DMS153 (cell line): ENCODE results near the gene FAM219A.
A peak's percentile ranks its signal among the peaks of the same experiment; 100 is the strongest.
"Not testable (repeated sequence)": the region's sequence is repeated elsewhere in the genome, so short reads cannot be mapped to it uniquely, and the experiment has no call there.

Experiments
- DNase-seq: peaks from one replicate; lab custom pipeline; 2025; lab: John Stamatoyannopoulos, UW

The FAM219A gene

DNA sequence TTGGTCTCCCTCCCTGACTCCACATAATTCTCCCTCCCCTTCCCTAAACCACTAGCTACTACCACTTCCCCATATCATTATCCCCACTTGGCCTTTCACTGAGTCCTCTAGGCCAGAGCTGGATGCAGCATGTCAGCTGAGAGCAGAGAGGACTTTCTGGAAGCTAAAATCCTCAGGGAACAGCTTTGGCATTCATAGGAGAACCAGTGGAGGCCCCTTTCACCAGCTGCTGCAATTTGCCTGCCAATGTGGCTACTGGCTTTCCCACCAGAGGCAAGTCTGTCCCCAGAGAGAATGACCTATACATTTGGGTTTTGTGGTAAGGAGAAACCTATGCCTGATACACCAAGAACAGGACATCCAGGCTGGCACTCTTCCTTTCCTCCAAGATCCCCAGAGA is 14.4 kb downstream of the FAM219A start:
- DNase-seq, result no peak

DNA sequence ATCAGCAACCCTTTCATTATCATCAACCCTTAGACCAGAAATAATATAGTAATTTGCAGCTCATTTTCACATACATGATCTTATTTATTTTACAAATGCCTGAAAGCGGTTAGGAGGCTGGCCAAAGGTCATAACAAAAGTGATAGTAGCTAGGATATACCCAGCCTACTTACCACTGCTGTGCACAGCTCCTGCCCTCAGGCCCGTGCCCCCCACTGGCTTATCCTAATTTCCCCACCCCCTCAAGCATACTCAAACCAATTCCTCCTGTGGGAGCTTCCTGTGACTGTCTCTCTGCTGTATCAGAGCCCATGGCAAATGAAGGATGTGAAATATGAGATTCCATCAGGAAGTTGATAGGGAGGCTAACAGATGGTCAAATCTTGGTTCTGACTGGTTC is 14.8 kb downstream of the FAM219A start:
- DNase-seq, result no peak

GRCh38 chr9:34442770-34443169 is 15.6 kb downstream of the FAM219A start:
- no peak for DNase-seq

GRCh38 chr9:34440017-34440416 is 18.4 kb downstream of the FAM219A start:
- DNase-seq, result no peak

DNA sequence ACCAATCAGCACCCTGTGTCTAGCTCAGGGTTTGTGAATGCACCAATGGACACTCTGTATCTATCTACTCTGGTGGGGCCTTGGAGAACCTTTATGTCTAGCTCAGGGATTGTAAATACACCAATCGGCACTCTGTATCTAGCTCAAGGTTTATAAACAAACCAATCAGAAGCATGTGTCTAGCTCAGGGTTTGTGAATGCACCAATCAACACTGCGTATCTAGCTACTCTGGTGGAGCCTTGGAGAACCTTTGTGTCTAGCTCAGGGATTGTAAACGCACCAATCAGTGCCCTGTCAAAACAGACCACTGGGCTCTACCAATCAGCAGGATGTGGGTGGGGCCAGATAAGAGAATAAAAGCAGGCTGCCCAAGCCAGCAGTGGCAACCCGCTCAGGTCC is 19.9 kb downstream of the FAM219A start:
- DNase-seq, result not testable (repeated sequence)

GRCh38 chr9:34437926-34438307 is 20.5 kb downstream of the FAM219A start:
- DNase-seq, result not testable (repeated sequence)

DNA sequence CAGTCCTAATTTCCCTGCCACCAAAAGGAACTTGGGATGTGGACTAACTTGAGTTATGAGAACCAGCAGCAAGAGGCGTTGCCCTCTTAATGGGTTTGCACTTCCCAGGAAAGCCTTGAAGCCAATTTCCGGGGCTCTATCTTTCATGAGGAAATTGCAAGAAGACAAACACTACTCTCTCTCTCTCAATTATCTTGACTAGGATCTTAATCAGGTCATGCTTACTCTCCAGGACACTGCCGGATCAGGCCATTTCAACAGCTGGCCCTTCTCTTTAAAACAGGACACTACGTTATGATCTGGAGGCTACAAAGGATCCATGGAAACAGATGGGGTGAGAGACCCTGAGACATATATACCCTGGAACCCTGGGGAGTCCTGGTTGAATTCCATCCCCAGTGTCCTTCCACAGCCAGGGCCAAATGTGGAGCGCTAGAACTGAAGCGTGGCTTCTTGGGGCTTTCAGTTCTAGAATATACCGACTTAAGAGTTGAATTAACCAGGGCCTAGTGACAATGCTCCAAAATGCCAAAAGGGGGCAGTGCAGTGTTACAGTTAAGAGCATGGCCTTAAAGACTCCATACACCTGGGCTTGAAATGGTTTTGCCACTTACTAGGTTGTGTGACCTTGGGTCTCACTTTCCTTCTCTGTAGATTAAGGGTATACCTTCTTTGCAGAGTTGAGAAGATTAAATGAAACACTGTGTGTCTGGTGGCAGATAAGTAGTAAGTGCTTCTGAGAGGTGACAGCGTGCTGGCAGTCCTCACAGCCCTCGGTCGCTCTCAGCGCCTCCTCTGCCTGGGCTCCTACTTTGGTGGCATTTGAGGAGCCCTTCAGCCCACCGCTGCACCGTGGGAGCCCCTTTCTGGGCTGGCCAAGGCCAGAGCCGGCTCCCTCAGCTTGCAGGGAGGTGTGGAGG is 21.1 kb downstream of the FAM219A start:
- peak; percentile 47 for DNase-seq

- no peak for DNase-seq
Observed at GRCh38 chr9:34431667-34432066, 26.7 kb downstream of the FAM219A start.

DNA sequence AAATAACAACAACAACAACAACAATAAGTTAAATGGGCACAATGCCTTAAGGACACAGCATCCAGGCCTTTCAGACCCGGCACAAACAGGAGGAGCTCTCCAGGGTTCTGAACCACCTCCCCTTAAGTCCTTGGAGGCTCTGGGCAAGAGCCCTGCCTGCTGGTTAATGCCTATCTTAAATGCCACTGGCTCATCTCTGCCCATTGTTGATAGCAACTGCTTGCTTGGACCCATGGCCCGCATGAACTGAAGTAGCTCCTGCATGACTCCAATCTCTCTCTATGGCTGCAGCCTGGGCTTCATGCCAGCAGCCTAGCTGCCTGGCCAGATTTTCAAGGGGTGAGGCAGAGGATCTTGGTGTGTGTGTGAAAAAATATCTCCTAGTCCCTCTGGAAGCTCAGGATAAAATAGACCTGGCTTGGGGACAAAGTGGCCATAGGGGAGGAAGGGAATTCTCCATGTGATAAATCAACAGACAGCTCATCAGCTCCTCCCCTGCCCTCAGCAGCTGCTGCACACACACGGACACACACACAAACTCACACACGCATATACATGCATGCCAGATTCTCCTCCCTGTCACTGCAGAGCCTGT is 27.4 kb downstream of the FAM219A start:
- DNase-seq, result peak; percentile 88

DNA sequence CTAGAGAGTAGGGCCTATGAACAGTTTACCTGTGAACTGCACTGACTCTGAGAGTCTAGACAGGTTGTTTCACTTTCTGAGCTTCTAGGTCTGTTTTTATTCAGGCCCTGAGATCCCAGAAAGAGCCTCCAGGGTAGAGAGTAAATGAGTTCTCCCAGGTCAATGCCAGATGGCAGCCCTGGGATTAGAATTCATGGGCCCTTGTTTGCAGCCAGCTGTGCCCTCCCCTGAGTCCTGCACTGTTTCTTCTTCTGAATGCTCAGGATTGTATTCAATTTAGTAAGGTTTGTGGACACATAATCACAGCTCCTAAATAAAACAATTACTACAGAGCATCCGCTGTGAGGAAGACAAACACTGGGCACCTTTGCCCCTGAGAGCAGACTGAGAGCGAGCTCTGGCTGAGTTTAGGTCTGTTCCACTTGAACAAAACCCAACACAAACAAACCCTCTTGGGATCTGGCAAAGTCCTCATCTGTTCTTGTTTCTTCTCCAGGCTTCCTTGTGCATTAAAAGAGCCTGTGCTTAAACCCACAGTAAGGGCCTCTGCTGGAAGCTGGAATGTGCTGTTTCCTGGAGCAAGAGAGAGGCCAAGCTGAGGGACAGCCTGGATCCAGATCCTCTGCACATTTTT is 29.9 kb downstream of the FAM219A start:
- no peak for DNase-seq

DNA sequence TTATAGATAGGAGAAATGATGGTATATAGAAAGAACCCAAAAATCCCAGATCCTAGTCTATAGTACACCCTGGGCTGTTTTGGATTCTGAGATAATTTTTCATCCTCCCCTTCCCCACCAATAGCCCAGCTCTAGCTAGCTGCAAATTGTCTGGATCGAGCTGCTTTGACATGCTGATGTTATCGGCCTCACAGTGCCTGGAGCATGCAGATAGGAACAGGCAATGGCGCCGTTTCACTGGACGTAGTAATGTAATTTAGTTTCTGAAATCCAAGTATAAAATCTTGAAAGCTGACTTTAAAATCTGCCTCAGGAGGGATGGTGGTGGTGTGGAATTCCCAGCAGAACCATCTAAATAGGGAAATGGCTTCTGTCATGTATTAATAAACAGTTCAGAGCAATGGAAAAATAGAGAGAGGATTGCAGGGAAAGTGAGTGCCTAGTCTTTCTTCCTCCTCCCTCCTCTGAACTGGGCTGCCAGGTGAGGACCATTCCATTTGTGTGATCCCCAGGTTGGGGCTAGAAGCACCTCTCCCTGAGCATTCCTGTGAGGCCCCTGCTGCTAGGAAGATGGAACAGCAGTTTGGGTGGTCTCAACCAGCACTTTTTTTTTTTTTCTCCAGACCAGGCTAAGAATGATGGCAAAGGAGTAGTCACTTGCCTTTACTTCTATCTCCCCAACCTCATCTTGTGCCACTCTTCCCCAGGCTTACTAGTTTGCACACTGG is 31.9 kb downstream of the FAM219A start:
- no peak for DNase-seq

DNA sequence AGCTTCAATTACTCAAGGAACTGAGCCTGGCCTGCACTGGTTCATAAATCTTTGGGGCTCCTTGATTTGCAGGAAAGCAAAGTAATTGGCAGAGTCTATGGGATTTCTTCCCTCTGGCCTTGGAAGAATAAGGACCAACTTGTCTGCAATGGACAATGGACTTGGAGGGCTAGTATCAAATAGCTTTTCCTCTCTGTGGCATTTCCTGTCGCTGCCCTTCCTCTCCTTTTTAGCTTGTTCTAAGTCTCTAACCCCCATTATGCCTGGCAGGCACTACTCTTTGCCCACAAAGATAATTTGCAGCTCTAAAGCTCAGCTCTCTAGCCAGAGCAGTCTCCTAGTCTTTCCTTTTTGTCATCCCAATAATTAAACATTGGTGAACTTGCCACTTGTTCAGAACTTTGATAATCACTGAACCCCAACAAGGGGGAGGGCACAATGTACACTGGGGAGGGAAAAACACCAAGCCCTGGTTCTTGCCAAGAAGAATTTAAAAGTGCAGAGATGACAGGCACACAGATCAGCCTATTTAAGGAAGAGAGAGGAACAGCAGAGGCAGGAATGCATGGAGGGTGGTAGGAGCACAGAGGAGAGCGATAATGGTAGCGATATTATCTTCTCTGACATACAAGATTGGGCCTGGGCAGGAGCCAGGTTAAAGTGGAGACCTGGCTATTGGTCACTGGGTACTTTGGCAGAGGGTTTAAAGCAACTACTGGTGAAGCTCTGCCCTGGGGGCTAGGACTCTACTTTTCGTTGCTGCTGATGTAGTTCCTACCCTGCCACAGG is 38.5 kb downstream of the FAM219A start:
- DNase-seq, result no peak

DNA sequence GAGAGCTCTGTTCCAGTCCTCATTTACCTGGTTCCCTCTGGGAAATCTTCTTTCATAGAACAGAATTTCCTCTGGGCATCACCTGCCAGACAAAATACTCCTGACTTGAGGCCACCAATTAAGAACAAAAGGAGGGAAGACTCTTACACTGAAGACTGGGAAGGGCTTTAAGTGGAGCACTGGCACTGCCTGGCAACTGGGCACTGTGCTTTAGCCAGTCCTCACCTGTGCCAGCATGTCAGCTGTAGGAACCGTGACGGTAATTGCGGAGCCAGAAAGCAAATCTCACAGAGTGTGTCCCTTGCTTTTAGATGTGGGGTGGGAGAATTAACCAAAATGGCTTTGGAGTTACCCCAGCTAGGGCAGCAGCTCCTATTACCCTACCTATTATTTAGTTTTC is 40.6 kb downstream of the FAM219A start:
- DNase-seq, result peak; percentile 52

- no peak for DNase-seq
Observed at GRCh38 chr9:34413231-34413852, 45.0 kb downstream of the FAM219A start.

GRCh38 chr9:34412336-34412735 is 46.0 kb downstream of the FAM219A start:
- no peak for DNase-seq

DNA sequence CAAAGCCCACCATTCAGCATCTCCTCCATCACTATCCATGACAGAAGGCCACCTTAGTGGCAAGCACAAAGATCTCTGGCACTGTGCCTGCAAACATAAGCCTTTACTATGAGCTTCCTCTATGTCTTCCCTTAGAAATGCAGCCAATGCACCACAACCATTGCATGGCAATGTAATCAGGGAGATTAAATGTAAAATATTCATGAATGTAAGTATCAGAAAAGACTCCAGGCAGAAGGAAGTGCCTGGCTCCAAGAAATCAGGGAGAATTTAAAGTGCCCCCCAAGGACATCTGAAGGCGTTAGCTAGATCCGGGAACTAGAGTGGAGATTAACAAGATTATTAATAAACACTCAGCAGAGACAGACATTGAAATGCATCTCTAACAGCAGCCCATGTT is 49.2 kb downstream of the FAM219A start:
- DNase-seq, result no peak

DNA sequence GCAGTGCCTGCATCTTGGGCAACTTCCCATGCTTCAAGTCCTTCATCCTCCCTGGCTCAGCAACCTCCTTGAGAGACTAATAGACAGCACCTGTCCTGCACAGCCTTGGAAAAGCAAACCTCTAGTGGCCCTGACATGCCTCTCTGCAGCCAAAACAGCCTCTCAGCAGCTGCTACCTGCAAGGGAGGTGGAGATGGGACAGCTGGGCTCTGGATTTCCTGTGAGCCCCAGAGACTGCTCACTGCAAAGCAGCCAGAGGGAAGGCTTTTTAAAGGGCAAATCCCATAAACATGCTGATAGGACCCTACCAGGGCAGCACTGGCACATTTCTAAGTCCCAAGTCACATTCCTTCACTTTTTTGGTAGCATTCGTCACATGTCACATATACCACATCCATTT is 50.2 kb downstream of the FAM219A start:
- DNase-seq, result no peak

GRCh38 chr9:34406219-34406618 is 52.2 kb downstream of the FAM219A start:
- DNase-seq, result no peak

- no peak for DNase-seq
Observed at GRCh38 chr9:34405719-34406118, 52.7 kb downstream of the FAM219A start.

GRCh38 chr9:34403554-34404380 is 54.6 kb downstream of the FAM219A start:
- peak; percentile 33 for DNase-seq
